ENCODE measurements around the gene SHPK.

Gene SHPK

GRCh38 chr17:3626831-3627768 is 8.9 kb downstream of the SHPK start:
- H3K9me2 ChIP-seq (replicated peaks; ENCODE audit: insufficient read depth, low read length), result no peaks in the 10 kb centered on the region
- TF ChIP-seq EZH2phosphoT487 (conservative IDR thresholded peaks at IDR 0.05; ENCODE audit: low read length), result no peak
- TF ChIP-seq, protein P1, sequence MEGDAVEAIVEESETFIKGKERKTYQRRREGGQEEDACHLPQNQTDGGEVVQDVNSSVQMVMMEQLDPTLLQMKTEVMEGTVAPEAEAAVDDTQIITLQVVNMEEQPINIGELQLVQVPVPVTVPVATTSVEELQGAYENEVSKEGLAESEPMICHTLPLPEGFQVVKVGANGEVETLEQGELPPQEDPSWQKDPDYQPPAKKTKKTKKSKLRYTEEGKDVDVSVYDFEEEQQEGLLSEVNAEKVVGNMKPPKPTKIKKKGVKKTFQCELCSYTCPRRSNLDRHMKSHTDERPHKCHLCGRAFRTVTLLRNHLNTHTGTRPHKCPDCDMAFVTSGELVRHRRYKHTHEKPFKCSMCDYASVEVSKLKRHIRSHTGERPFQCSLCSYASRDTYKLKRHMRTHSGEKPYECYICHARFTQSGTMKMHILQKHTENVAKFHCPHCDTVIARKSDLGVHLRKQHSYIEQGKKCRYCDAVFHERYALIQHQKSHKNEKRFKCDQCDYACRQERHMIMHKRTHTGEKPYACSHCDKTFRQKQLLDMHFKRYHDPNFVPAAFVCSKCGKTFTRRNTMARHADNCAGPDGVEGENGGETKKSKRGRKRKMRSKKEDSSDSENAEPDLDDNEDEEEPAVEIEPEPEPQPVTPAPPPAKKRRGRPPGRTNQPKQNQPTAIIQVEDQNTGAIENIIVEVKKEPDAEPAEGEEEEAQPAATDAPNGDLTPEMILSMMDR (IDR thresholded peaks at IDR 0.05; ENCODE audit: insufficient read depth, low read length, poor library complexity, severe bottlenecking), result no peak

DNA sequence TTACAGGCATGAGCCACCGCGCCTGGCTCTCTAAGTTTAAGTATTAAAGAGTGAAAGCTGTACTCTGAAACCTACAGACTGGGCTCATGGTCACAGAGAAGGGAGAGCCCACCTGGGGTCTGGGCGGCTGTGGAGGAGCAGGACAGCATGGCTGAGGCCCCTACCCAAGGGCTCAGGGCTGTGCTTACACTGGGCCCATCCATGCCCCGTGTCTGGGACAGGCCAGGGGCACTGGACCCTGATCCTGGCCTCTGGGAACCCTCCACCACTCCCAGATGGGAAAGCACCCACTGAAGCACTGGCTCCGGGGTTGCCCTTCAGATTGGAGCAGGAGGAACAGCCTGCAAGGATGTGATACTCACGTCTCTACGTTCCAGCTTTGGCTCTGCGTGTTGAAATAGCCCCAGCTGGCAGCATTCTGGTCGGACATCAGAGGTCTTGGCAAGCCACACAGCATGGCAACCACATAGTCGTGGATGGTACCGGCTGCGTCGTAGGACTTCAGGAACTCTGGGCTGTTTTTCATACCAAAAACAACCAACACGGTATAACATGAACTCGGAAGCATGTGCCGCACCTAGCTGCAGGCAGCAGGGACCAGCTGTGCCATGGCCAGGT is 13.0 kb downstream of the SHPK start:
- TF ChIP-seq, protein P1 (IDR thresholded peaks at IDR 0.05; ENCODE audit: insufficient read depth, low read length, poor library complexity, severe bottlenecking), result no peak
- TF ChIP-seq EZH2phosphoT487 (conservative IDR thresholded peaks at IDR 0.05; ENCODE audit: low read length), result no peak
- H2AFZ ChIP-seq (ENCODE audit: low read depth, low read length, severe bottlenecking), result no peak overlapping the region

More at GRCh38 chr17:3626831-3627768, 8.9 kb downstream of the SHPK start:
- H3K4me3 ChIP-seq (ENCODE audit: insufficient read depth, low read length, poor library complexity, severe bottlenecking), result no peak overlapping the region
- no peaks in the 10 kb centered on the region for H4K20me1 ChIP-seq (ENCODE audit: low read depth, low read length)
- no peaks in the 10 kb centered on the region for H3K36me3 ChIP-seq (ENCODE audit: low read length)
- H3F3A ChIP-seq (ENCODE audit: insufficient read depth), result no peaks in the 10 kb centered on the region
- no peak overlapping the region for H3K27ac ChIP-seq (ENCODE audit: low read depth, low read length)
- no peak overlapping the region for H3K4me2 ChIP-seq (ENCODE audit: low read depth, low read length, poor library complexity, severe bottlenecking)
- no peaks in the 10 kb centered on the region for H3K9me3 ChIP-seq (ENCODE audit: insufficient read depth, low read length)
- no peak overlapping the region for H3K9ac ChIP-seq (ENCODE audit: low read length)
- H3K79me2 ChIP-seq (ENCODE audit: insufficient read depth, low read length), result no peaks in the 10 kb centered on the region
- H3K27me3 ChIP-seq (ENCODE audit: low read length), result no peaks in the 10 kb centered on the region
- H2AFZ ChIP-seq (ENCODE audit: low read depth, low read length, severe bottlenecking), result no peak overlapping the region

GRCh38 chr17:3621146-3621720 is 14.8 kb downstream of the SHPK start:
- Histone ChIP-seq H3K4me3 (ENCODE audit: insufficient read depth, low read length, poor library complexity, severe bottlenecking) (no peak overlapping the region), H2AFZ (ENCODE audit: low read depth, low read length, severe bottlenecking) (no peak overlapping the region), H4K20me1 (ENCODE audit: low read depth, low read length) (no peaks in the 10 kb centered on the region), H3K4me2 (ENCODE audit: low read depth, low read length, poor library complexity, severe bottlenecking) (no peak overlapping the region), H3K27me3 (ENCODE audit: low read length) (no peaks in the 10 kb centered on the region), H3K9ac (ENCODE audit: low read length) (no peak overlapping the region), H3K79me2 (ENCODE audit: insufficient read depth, low read length) (no peaks in the 10 kb centered on the region), H3K9me2 (replicated peaks; ENCODE audit: insufficient read depth, low read length) (no peaks in the 10 kb centered on the region), H3K9me3 (ENCODE audit: insufficient read depth, low read length) (no peaks in the 10 kb centered on the region), H3F3A (ENCODE audit: insufficient read depth) (no peaks in the 10 kb centered on the region), H3K27ac (ENCODE audit: low read depth, low read length) (no peak overlapping the region), H3K36me3 (ENCODE audit: low read length) (0 out of 2 replicates have a peak, but pooled peaks cover 9% of the 10 kb centered on the region)
- TF ChIP-seq, protein P1 (IDR thresholded peaks at IDR 0.05; ENCODE audit: insufficient read depth, low read length, poor library complexity, severe bottlenecking), result no peak
- no peak for TF ChIP-seq EZH2phosphoT487 (conservative IDR thresholded peaks at IDR 0.05; ENCODE audit: low read length)

More for the DNA sequence above, 13.0 kb downstream of the SHPK start:
- H3K27me3 ChIP-seq (ENCODE audit: low read length), result no peaks in the 10 kb centered on the region
- H3K27ac ChIP-seq (ENCODE audit: low read depth, low read length), result no peak overlapping the region
- 0 out of 2 replicates have a peak, but pooled peaks cover 5% of the 10 kb centered on the region for H3K36me3 ChIP-seq (ENCODE audit: low read length)
- H3K4me2 ChIP-seq (ENCODE audit: low read depth, low read length, poor library complexity, severe bottlenecking), result no peak overlapping the region
- no peaks in the 10 kb centered on the region for H3K9me2 ChIP-seq (replicated peaks; ENCODE audit: insufficient read depth, low read length)
- no peaks in the 10 kb centered on the region for H3K9me3 ChIP-seq (ENCODE audit: insufficient read depth, low read length)
- no peak overlapping the region for H3K4me3 ChIP-seq (ENCODE audit: insufficient read depth, low read length, poor library complexity, severe bottlenecking)
- H4K20me1 ChIP-seq (ENCODE audit: low read depth, low read length), result no peaks in the 10 kb centered on the region
- no peaks in the 10 kb centered on the region for H3K79me2 ChIP-seq (ENCODE audit: insufficient read depth, low read length)
- H3F3A ChIP-seq (ENCODE audit: insufficient read depth), result no peaks in the 10 kb centered on the region
- H3K9ac ChIP-seq (ENCODE audit: low read length), result no peak overlapping the region

Measured in SU-DHL-6 (cell line).